ENCODE measurements around the gene OAS3. TPM values are rescaled to one million over a fixed set of nuclear protein-coding genes. Genes with fewer than 3 reads are reported as not detected.

Gene OAS3
- total RNA-seq, 1 experiment from 2014 or later: 42.6 TPM

DNA sequence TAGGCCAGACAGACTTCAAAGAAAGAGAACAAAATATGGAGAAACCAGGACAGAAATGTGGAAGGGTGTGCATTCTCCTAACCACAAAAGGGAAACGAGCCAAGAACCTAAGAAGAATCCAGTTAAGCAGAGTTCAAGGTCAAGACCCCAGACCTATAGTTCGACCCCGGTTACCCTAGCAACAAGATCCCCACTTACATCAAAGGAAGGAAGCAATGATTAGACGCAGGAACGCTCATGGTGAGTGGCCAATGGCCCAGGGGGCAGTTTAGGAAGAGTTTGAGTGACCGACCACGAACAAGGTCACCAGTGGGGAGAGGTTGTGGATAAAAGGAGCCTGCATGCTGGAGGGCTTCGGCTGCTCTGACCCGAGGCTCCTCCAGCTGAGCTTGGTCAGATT is 76.3 kb downstream of the OAS3 start:
- H3K4me1 ChIP-seq (ENCODE audit: insufficient read depth, low read length, poor library complexity, severe bottlenecking): peaks cover 4% of the 10 kb centered on the region
- ChIA-PET CTCF (interaction anchor here (0.5 kb wide), 1 partner anchor 154 kb away, joined by 3 read pairs; no protein-coding TSS in a partner anchor), POLR2A (ENCODE audit: low non-redundant PET) (no interaction called here)
- H3K27ac ChIP-seq (ENCODE audit: low read depth, low read length, poor library complexity, severe bottlenecking): no peak overlapping the region
- DNase-seq (ENCODE audit: low spot score): no peak
- peaks cover 7% of the 10 kb centered on the region for H3K9me3 ChIP-seq (ENCODE audit: low read depth, low read length, poor library complexity, severe bottlenecking)
- no TSS peak for BruUV-seq (replicated peaks)
- H3K36me3 ChIP-seq (ENCODE audit: insufficient read depth, low read length, poor library complexity, severe bottlenecking): no peaks in the 10 kb centered on the region
- H3K4me3 ChIP-seq (ENCODE audit: low read depth, low read length, poor library complexity, severe bottlenecking): no peak overlapping the region
- no peak for TF ChIP-seq EZH2 (IDR thresholded peaks at IDR 0.05; ENCODE audit: borderline replicate concordance, low read depth, low read length, poor library complexity, severe bottlenecking)
- TF ChIP-seq, protein P1, sequence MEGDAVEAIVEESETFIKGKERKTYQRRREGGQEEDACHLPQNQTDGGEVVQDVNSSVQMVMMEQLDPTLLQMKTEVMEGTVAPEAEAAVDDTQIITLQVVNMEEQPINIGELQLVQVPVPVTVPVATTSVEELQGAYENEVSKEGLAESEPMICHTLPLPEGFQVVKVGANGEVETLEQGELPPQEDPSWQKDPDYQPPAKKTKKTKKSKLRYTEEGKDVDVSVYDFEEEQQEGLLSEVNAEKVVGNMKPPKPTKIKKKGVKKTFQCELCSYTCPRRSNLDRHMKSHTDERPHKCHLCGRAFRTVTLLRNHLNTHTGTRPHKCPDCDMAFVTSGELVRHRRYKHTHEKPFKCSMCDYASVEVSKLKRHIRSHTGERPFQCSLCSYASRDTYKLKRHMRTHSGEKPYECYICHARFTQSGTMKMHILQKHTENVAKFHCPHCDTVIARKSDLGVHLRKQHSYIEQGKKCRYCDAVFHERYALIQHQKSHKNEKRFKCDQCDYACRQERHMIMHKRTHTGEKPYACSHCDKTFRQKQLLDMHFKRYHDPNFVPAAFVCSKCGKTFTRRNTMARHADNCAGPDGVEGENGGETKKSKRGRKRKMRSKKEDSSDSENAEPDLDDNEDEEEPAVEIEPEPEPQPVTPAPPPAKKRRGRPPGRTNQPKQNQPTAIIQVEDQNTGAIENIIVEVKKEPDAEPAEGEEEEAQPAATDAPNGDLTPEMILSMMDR (conservative IDR thresholded peaks at IDR 0.05; ENCODE audit: low read depth, low read length): no peak
- intact Hi-C loops (cut with micrococcal nuclease; ENCODE audit: unreplicated experiment): no loop called here
- H3K27me3 ChIP-seq (replicated peaks; ENCODE audit: insufficient read depth, low read depth, low read length, poor library complexity): no peaks in the 10 kb centered on the region

DNA sequence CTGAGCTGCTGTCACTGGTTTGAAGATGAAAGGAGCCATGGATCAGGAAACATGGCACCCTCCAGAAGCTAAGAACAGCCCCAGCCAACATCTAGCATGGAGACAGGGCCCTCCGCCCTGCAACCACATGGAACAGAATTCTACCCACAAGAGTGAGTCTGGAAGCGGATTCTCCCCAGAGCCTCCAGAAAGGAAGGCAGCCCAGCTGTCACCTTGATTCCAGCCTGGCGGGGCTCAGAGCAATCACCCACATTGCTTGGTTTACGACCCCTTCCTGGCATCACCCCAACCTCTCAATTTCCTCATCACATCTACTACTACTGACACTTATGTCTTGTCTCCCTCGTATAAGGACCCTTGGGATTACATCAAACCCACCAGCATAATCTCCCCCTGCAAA is 78.5 kb downstream of the OAS3 start:
- BruUV-seq (replicated peaks): no TSS peak
- peak; percentile 23 for DNase-seq (ENCODE audit: low spot score)
- Histone ChIP-seq H3K27ac (ENCODE audit: low read depth, low read length, poor library complexity, severe bottlenecking) (no peak overlapping the region), H3K27me3 (replicated peaks; ENCODE audit: insufficient read depth, low read depth, low read length, poor library complexity) (no peaks in the 10 kb centered on the region), H3K36me3 (ENCODE audit: insufficient read depth, low read length, poor library complexity, severe bottlenecking) (no peaks in the 10 kb centered on the region), H3K4me1 (ENCODE audit: insufficient read depth, low read length, poor library complexity, severe bottlenecking) (peaks cover 4% of the 10 kb centered on the region), H3K4me3 (ENCODE audit: low read depth, low read length, poor library complexity, severe bottlenecking) (no peak overlapping the region), H3K9me3 (ENCODE audit: low read depth, low read length, poor library complexity, severe bottlenecking) (no peaks in the 10 kb centered on the region)
- TF ChIP-seq, protein P1 (conservative IDR thresholded peaks at IDR 0.05; ENCODE audit: low read depth, low read length): no peak
- no peak for TF ChIP-seq EZH2 (IDR thresholded peaks at IDR 0.05; ENCODE audit: borderline replicate concordance, low read depth, low read length, poor library complexity, severe bottlenecking)
- intact Hi-C loops (cut with micrococcal nuclease; ENCODE audit: unreplicated experiment): no loop called here
- ChIA-PET CTCF (no interaction called here), POLR2A (ENCODE audit: low non-redundant PET) (no interaction called here)

DNA sequence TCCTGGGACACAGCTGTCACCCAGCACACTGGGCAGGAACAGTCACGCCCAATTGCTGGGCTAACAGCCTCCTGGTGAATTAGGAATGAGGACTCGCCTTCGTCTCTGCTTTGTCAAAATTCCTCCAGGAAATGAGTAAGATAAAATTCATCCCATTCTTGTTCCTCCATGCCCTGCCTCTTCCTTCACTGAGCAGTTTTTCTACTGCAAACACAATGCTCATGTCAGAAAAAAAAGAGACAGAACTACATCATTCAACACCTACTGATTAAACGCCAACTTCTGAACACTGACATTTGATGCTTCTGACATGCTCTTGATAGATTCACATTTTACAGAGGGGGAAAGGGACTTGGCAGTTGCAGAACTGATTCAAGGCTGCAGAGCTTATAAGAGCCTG is 80.8 kb downstream of the OAS3 start:
- H3K4me1 ChIP-seq (ENCODE audit: insufficient read depth, low read length, poor library complexity, severe bottlenecking): peaks cover 4% of the 10 kb centered on the region
- intact Hi-C loops (cut with micrococcal nuclease; ENCODE audit: unreplicated experiment): no loop called here
- no peak overlapping the region for H3K4me3 ChIP-seq (ENCODE audit: low read depth, low read length, poor library complexity, severe bottlenecking)
- TF ChIP-seq, protein P1 (conservative IDR thresholded peaks at IDR 0.05; ENCODE audit: low read depth, low read length): no peak
- no peak for TF ChIP-seq EZH2 (IDR thresholded peaks at IDR 0.05; ENCODE audit: borderline replicate concordance, low read depth, low read length, poor library complexity, severe bottlenecking)
- DNase-seq (ENCODE audit: low spot score): peak; percentile 43
- no peak overlapping the region for H3K27ac ChIP-seq (ENCODE audit: low read depth, low read length, poor library complexity, severe bottlenecking)
- CTCF ChIA-PET: no interaction called here
- no peaks in the 10 kb centered on the region for H3K9me3 ChIP-seq (ENCODE audit: low read depth, low read length, poor library complexity, severe bottlenecking)
- BruUV-seq (replicated peaks): no TSS peak
- H3K27me3 ChIP-seq (replicated peaks; ENCODE audit: insufficient read depth, low read depth, low read length, poor library complexity): no peaks in the 10 kb centered on the region
- POLR2A ChIA-PET (ENCODE audit: low non-redundant PET): interaction anchor here (0.7 kb wide), 1 partner anchor 1729 kb away, joined by 5 read pairs; no protein-coding TSS in a partner anchor
- no peaks in the 10 kb centered on the region for H3K36me3 ChIP-seq (ENCODE audit: insufficient read depth, low read length, poor library complexity, severe bottlenecking)
